Measurements from ENCODE around the gene EPOP. TPM values are rescaled to one million over a fixed set of nuclear protein-coding genes. Genes with fewer than 3 reads are reported as not detected.
A peak's percentile ranks its signal among the peaks of the same experiment; 100 is the strongest.

The EPOP gene
- total and polyA plus RNA-seq, 2 of the 13 experiments (the other 11 are each of a cell fraction or from before 2014, with no cell fraction given): 14.7 to 37.8 TPM

- TF ChIP-seq HNF1A (IDR thresholded peaks at IDR 0.05; ENCODE audit: low read depth) (no peak), HNF1A (CRISPR knock-in tag; IDR thresholded peaks at IDR 0.05; ENCODE audit: borderline replicate concordance) (peak; percentile 57; the same call in 1 of the 2 replicates), EHMT2 (IDR thresholded peaks at IDR 0.05; ENCODE audit: borderline replicate concordance, low read depth, low read length) (no peak), SRY (CRISPR knock-in tag; IDR thresholded peaks at IDR 0.05) (peak; percentile 65; the same call in 1 of the 2 replicates), ZNF335 (CRISPR knock-in tag; IDR thresholded peaks at IDR 0.05) (no peak), ZMYM3 (CRISPR knock-in tag; IDR thresholded peaks at IDR 0.05) (peak; percentile 93), ZNF883 (CRISPR knock-in tag; IDR thresholded peaks at IDR 0.05; ENCODE audit: not compliant biosample characterization) (peak; percentile 54), NFRKB (IDR thresholded peaks at IDR 0.05) (no peak), ZNF441 (CRISPR knock-in tag; IDR thresholded peaks at IDR 0.05; ENCODE audit: borderline replicate concordance) (no peak), PRDM10 (CRISPR knock-in tag; IDR thresholded peaks at IDR 0.05; ENCODE audit: low read depth) (no peak), ZNF460 (CRISPR knock-in tag; IDR thresholded peaks at IDR 0.05; ENCODE audit: borderline replicate concordance) (no peak), ARNTL (CRISPR knock-in tag; IDR thresholded peaks at IDR 0.05) (peak; percentile 66), ZNF724P (CRISPR knock-in tag; IDR thresholded peaks at IDR 0.05; ENCODE audit: borderline replicate concordance) (0 out of 2 replicates have a peak, but pooled peaks have one; percentile 31), ZNF264 (CRISPR knock-in tag; IDR thresholded peaks at IDR 0.05) (no peak; the same call in 1 of the 2 replicates), POLR2AphosphoS5 (IDR thresholded peaks at IDR 0.05; ENCODE audit: low read depth, low read length) (no peak), HMG20B (CRISPR knock-in tag; conservative IDR thresholded peaks at IDR 0.05) (0 out of 2 replicates have a peak, but pooled peaks have one; percentile 40), ATRX (CRISPR knock-in tag; IDR thresholded peaks at IDR 0.05; ENCODE audit: borderline replicate concordance) (no peak), NCOR1 (IDR thresholded peaks at IDR 0.05; ENCODE audit: borderline replicate concordance, low read length) (no peak), ZNF24 (IDR thresholded peaks at IDR 0.05) (peak; percentile 65; the same call in 1 of the 2 replicates), HOXA7 (CRISPR knock-in tag; IDR thresholded peaks at IDR 0.05) (no peak), ZNF207 (IDR thresholded peaks at IDR 0.05; ENCODE audit: borderline replicate concordance) (no peak), ZNF629 (CRISPR knock-in tag; conservative IDR thresholded peaks at IDR 0.05) (no peak), RXRB (CRISPR knock-in tag; IDR thresholded peaks at IDR 0.05; ENCODE audit: borderline replicate concordance) (peak; percentile 80), MAZ (IDR thresholded peaks at IDR 0.05; ENCODE audit: borderline replicate concordance, low read depth, low read length) (no peak), MAZ (CRISPR knock-in tag; IDR thresholded peaks at IDR 0.05; ENCODE audit: low read depth) (peak; percentile 82)
Measured at GRCh38 chr17:38663125-38663751, 11.5 kb downstream of the EPOP start (continued).
